OCI-LY1 (cell line): ENCODE data around the gene RENBP.

ENCODE experiments used
- EZH2 ChIP-seq: fragments of 200-600 bp; sonication (generic), shearing (Covaris generic); IDR thresholded peaks from 2 replicates; pipeline ENCODE4 v1.8.0; 2017; ENCODE audit warnings: borderline replicate concordance, mixed run types, mild to moderate bottlenecking, antibody characterized with exemption, low read length, moderate library complexity, mixed read lengths
- TF ChIP-seq, protein P1 (sequence below): fragments of 200-600 bp; sonication (generic), shearing (Covaris generic); IDR thresholded peaks from 2 replicates; pipeline ENCODE4 v1.5.1; 2017; ENCODE audit warnings: mild to moderate bottlenecking, antibody characterized with exemption, low read length, moderate library complexity, mixed read lengths

DNA sequence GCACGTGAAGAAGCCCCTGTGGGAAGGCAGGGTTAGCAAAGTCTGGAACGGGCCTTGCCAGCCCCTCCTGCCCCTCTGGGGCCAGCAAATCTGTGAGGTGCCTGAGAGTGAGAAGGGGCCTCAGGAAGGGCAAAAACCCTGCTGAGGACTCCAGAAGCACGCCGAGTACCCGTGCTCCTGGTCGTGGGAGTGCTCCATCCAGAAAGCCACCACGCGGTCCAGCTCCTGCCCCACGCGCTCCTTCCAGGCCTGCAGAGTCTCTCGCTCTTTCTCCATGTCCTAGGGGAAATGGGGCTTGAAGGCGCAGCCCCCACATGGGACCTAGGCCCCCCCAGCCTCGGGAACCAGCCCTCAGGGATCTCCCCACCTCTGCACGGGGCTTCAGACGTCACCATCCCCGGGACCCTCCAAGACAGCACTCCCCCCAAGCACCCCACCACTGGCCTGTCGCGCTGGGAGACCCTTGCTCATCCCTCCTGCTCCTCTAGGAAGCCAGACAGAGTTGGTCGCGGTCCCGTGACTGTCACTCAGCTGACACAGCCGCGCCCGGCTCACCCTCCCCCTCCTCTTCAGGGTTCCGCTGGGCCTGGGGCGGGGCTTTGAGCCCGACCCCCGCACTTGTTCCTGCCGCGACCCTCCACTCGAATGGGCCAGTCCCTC, at the start of gene RENBP:
- TF ChIP-seq, protein P1, sequence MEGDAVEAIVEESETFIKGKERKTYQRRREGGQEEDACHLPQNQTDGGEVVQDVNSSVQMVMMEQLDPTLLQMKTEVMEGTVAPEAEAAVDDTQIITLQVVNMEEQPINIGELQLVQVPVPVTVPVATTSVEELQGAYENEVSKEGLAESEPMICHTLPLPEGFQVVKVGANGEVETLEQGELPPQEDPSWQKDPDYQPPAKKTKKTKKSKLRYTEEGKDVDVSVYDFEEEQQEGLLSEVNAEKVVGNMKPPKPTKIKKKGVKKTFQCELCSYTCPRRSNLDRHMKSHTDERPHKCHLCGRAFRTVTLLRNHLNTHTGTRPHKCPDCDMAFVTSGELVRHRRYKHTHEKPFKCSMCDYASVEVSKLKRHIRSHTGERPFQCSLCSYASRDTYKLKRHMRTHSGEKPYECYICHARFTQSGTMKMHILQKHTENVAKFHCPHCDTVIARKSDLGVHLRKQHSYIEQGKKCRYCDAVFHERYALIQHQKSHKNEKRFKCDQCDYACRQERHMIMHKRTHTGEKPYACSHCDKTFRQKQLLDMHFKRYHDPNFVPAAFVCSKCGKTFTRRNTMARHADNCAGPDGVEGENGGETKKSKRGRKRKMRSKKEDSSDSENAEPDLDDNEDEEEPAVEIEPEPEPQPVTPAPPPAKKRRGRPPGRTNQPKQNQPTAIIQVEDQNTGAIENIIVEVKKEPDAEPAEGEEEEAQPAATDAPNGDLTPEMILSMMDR, result no peak
- no peak for TF ChIP-seq EZH2
